HUDEP-2 (cell line): ENCODE data around the gene CSRP1.
"Not testable (repeated sequence)": the region's sequence is repeated elsewhere in the genome, so short reads cannot be mapped to it uniquely, and the experiment has no call there.

Experiments
- DNase-seq, 76 experiments: peaks; one replicate each; lab custom pipeline; 2025; ENCODE audit not compliant: unreplicated experiment in 76 of 76; lab: John Stamatoyannopoulos, UW

CSRP1 gene

DNA sequence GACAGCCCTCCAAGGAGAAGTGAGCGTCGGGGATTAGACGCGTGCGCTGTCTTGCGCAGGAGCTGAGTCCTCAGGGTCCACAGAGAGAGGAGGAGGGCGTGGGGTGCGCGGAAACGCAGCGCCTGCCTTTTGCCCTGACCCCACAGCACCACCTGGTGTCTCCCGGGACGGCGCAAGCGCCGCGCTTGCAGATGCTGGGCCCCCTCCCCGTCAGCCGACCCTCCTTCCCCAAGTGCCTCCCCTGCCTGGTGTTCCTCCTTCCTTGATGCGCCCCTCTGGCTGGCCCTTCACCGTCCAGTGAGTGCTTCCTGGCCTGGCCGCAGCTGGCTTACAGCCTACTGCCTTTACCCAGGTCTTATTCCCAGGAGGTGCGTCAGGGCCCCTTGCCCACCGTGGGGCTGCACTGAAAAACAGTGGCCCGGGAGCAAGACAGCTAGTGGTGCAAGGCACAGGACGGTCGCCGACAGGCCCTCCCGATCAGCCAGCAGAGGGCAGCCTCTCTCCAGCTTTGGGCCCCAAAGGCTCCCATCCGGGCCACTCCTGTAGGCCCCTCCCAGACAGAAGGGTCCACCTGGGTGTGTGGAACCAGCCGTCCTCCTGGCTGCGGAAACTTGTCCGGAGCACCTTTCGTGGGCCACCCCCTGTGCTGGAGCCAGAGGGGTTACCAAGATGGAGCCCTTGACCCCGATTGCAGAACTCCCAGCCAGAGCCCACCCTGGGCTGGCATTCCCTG is 25.0 kb downstream of the CSRP1 start:
- peak in 70 of 76 experiments; percentile 6 to 85 (median 61) for DNase-seq

DNA sequence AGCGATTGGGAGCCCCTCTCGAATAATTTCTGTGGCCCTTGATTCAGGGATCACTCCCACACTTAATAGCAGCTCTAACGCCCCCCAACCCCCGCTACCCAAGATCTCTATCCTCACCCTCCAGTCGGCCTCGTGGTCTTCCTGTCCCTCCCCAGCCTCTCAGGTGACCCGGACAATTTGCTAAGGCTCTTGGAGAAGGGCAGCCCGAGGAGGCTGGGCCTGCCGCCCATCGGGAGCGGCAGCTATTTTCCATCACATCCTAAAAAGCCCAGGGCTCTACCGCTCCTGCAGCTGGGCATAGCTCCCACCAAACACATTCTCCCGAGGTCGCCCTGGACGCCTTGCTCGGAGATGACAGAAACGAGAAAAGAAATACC is 25.9 kb downstream of the CSRP1 start:
- no peak for DNase-seq

DNA sequence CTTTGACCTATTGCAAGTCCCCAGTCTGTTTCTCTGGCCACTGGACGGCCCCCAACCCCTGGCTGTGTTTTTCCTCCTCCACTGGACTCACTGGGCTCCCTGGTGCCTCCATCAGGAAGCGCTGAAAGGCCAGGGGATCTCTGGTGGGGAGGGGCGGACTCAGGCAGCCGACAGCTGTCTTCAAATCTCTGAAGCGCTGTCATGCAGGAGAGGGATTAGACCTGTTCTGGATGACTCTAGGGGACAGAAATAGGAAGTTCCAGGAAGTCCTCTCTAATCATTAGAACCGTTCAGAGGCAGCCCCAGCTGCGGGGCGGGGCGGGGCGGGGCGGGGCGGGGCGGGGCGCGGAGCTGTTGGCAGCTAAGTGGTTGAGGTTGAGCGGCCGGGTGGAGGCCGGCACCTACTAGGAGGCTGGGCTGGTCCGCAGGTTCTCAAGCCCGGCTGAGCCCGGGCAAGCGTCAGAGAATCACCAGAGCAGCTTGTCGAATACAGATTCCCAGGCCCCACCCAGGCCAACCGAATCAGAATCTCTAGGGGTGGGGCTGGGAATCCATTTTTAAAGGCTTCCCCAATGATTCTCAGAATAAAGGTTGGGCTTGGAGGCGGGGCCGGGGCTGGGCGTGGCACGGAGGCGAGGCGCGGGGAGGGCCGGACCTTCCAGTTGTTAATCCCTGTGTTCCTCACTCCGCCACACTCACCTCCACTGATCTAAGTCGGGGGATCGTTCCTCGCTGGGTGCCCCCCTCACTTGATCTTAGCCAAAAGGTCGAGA is 26.5 kb downstream of the CSRP1 start:
- DNase-seq: peak in 75 of 76 experiments; percentile 19 to 93 (median 73)

DNA sequence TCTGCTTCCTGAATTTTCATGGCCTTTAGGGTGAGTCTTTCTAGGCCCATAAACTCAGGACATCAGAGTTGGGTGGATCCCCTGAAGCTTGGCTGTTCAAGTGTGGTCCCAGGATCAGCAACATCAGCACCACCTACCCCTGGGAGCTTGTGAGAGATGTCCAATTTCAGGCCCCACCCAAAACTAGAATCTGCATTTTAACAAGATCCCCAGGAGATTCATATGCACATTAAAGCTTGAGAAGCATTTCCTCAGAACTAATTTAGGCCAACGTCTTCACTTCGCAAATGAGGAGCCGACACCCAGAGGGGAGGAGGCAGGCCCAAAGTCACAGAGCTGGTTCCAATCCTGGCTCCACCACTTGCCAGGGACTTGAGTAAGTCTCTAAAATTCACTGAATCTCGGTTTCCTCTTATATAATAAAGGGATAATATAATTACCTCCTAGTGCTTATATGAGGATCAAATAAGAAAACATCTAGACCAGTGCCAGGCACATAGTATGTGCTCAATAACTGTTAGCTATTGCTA is 27.7 kb downstream of the CSRP1 start:
- DNase-seq: no peak

DNA sequence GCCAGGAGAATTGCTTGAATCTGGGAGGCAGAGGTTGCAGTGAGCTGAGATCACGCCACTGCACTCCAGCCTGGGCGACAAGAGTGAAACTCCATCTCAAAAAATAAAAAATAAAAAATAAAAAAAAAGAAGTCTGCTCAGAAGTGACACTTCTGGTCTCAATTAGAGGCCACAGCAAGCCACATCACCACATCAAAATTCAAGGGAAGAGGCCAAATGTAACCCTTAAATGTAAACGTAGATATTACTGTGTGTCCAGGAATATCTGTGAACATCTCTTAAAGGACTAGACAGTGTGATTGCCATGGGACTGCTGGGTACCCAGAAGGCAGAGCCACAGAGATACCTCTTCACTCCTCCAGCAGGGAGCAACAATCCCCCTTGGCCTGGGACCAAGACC is 28.3 kb downstream of the CSRP1 start:
- DNase-seq: not testable (repeated sequence)

DNA sequence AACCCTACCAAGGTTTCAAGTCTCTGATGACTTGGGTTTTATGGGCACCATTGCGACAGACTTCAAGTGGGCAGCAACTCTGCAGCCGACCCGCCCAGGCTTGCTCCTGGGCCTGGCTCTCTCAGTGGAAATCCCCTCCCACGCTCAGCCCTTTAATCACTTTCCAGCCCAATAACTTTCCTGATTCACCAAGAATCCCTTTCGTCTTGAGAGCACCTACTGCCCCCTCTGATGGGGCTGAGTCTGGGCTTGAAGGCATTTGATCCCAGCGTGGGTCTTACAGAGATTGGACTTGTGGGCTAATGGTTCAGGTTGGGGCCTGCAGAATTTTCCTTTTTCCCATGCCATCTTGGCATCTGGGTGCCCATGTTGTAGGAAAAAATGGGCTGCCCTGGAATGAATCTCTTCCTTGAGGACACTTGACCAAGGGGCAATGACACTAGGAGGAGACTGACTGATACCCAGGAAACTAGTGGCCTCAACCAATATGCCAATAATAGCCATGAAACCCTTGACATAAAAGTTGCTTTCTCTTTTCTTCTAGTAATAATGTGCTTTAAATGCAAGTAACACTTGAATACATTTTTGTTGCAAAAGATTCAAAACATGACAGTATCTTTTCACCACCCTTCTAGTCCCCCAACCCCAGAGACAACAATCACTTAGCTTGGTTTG is 30.1 kb downstream of the CSRP1 start:
- no peak for DNase-seq

DNA sequence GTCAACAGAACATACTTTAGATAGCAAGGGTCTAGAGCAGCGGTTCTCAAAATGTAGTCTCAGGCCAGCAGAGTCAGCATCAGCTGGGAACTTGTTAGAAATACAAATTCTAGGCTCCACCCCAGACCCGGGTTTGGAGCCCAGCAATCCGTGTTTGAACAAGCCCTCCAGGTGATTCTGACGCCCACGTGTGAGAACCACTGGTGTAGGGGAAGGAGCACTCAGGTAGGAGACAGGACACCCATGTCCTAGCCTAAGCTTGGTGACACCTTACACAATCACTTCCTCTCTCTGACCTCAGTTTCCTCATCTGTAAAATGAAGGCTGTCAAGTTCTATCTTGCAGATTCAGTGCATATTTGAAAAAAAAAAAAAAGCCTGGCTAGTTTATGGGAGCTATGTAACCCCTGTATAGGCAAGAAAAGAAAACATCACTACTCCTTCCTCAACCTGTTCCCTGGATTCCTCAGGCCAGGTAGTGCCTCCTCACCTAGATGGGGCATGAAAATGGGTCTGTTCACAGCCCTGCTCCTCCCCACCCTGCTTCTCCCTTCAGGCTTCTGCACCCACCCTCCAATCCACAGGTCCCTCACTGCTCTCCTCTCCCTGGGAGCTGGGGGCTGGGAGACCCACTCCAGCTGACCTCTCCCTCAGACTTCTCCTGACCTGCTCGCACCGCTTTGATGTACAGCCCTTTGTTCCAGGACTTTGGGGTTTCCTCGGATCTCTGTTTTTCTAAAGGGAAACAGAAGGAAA is 30.8 kb downstream of the CSRP1 start:
- DNase-seq: no peak

DNA sequence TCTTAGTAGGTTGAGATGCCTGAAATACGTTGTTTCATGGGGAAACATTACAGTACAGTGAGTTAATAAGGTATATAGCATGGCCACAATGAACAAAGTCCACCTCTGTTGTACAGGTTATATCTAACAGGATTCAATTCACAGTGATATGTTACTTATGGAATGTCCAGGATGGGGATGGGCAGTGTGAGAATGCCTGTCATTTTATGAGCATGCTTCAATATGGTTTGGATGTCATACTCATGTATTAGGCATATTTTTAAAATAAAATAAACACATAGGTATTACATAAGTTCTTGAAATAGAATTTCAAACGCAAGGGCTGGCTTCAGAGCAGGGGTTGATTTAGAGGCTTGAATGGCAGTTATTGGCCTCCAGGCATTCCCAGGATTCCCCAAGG is 31.8 kb downstream of the CSRP1 start:
- no peak for DNase-seq

DNA sequence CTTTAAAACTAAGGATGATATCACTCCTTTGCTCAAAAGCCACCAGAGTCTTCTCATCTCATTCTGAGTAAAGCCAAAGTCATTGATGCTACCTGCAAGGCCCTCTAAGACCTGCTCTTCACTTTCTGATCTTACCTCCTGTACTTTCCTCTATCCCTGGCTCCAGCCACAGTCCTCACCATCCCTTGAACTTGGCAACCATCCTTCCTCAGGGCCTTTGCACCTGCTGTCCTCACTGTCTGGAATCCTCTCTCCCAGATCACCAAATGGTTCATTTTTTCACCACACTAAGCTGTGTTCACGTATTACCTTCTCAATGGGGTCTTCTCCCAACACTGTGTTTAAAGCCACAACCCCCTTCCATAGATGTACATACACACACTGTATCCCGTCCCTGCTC is 33.6 kb downstream of the CSRP1 start:
- DNase-seq: no peak

DNA sequence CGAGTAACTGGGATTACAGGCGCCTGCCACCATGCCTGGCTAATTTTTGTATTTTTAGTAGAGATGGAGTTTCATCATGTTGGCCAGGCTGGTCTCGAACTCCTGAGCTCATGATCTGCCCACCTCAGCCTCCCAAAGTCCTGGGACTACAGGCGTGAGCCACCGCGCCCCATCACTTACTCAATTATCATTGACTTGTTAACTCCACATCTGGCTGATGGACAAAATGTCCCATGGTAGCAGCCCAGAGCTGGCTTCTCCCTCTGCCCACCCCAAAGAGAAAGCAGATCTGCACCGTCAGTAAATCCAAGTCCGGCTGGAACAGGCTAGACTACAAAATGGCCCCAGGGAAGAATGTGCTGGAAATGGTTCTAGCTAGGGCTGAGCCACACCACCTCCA is 34.6 kb downstream of the CSRP1 start:
- DNase-seq: not testable (repeated sequence)

DNA sequence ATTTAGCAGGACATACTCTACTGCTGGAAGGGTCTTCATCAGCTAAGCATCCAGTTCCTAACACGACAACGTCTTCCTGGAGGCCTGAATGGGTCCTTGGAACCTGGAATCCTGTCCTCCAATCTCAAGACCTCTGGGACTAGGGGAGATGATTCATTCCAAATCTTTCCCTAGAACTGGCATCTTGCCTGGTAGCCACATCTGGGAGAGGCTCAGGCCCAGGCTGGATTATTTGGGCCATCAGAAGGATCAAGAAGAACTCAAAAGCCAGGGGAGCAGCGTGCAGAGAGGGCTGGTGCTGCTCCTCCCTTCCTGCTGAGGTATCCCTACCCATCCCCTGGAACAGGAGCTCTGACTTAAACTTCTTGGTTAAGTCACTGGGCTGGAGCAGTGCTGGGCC is 35.2 kb downstream of the CSRP1 start:
- DNase-seq: no peak

DNA sequence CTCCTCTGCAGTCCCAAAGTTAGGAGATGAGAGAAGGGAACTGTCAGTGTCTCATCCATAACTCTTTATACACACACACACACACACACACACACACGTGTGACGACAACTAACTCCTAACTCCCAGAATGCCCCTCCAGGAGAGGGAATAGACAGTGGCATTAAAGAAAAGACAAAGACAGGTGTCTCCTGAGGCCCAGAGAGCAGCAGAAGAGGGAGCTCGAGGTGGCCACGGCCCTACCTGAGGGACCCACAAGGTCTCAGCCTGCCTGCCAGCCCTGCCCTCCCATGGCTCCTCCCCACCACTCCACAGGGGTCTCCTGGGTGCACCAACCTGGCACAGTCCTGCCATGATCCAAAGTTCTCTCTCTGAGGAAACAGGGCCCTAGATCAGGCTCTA is 36.3 kb downstream of the CSRP1 start:
- DNase-seq: no peak

DNA sequence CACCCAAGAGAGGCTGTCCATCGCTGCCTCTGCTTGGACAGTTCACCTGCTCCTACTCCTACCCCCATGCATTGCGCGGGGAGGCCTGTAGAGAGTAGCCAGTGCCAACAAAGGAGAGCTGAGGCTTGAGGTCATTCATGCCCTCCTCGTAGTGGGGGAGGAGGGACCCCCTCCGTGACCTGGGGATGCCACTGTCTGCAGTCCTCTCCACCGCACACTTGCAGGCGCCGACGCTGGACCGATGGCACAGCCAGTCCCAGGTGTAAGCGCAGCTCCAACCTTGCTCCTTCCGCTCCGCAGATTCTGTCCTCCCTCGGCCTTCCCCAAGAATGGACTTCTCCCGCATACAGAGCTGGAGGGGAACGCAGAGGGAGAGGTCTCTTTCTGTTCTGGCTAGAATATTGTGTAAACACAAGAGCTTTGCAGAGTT is 37.3 kb downstream of the CSRP1 start:
- DNase-seq: no peak

DNA sequence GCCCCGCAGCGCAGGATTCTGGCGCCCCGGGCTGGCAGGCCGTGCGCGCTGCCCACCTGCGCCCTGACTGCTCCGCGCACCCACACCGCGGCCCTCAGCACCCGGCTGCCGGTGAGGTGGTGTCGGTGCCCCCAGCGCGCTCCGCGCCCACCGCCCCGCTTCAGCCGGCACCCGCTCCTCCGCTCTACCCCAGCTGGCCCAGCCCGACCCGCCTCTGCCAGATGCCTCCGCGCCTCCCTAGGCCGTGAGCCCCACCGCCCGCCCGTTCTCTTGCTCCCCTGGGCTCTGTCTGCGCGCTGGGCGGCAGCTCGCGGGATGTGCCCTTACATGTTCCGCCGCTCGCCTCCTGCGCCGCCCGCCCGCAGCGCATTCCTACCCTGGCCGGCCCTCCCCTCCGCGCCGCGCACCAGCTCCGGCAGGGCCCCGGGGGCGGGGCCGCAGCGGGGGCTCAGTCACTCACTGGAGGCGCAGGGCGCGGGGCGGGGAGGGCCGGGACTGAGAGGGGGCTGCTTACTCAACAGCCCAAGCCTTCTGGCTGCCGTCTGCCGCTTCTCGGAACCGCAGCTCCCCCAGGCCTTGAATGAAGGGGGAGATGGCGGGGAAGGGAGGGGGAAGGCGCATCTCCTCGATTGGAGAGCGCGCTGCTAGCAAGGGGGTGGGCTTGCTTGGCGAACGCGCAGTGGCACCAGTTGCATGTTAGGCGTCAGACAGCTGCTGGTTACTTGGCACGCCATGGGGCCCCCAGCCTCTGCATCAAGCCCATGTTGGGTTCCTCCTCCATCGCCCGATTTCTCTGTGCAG is 37.9 kb downstream of the CSRP1 start, which contains the start of gene PHLDA3:
PHLDA3 (minus strand) TSS at position 345 of the 801 bp plus-strand sequence. CDS start 402 bp downstream, outside the sequence.
- DNase-seq: peak in 4 of 76 experiments; percentile 3 to 11 (median 8)

DNA sequence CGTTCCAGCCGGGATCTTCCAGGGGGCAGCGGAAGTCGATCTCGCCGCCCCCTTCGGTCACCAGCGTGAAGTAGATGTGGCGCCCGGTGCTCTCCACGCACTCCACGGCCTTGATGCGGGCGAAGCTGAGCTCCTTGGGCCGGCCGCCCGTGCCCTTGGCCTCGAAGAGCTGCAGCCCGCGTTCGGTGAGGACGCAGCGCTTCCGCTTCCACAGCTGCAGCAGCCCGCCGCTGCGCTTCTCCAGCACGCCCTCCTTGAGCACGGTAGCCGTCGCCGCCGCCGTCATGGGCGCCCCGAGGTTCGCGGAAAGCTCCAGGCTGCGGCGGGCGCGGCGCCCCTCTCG is 38.5 kb downstream of the CSRP1 start:
- DNase-seq: no peak

DNA sequence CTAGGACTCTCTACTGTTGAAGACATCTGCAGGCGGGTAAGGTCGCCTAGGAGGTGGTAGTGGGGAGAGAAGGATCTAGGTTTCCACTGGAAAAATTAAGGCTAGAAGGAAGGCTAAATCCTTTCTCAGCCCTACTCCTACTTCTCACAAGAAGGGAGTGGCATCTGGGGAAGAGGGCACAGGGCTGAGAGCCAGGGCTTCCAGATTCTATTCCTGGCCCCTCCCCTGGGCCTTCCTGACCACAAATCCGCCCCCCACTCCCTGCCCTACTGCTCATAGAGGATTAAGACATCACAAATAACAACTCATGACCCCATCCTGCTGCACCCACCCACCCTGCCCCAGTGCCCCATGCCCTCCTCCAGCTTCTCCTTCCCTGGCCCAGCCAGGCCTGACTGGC is 40.4 kb downstream of the CSRP1 start:
- DNase-seq: no peak

DNA sequence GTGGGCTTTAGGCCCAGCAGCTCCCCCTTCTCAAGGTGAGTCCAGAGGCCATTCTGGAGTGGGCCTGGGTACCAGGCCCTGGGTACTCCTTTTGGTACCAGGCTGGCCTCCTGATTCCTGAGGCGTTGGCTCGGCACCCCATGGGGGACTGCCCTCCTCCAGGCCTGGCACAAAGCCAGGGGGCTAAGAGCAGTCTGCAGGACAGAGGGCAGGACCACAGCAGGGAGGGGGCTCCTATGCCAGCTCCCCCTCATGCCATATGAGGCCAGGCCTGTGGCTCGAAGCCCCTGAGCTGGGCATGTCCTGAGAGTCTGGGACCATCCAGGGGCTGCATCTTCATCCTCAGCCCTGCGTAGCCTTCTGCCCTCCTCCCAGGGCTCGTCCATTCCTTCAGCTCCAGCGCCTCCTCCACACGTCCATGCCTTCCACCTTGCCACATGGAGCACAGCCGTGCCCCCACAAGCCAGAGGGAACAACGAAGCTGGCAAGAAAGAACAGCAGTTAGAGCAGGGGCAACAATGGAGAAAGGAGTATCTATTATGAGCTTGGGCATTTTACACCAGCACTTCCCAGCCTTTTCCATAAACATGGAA is 41.1 kb downstream of the CSRP1 start:
- DNase-seq: no peak

DNA sequence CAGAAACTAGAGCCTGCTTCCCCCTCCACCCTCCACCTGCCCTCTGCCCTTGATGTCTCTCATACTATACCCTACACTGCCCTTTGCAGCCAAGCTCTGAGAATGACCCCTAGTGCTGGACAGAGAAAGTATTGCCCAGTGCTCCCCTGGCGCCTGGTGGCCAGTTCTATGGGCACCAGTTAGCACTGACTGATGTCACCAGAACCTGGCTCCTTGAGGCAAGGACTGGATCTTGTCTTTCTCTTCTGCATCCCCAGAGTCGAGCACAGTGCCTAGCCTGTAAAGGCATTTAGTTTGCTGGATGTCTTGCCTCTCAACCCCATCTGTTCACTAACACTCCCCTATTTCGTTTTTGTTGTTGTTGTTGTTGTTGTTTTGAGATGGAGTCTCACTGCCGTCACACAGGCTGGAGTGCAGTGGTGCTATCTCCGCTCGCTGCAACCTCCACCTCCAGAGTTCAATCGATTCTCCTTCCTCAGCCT is 43.8 kb downstream of the CSRP1 start:
- DNase-seq: peak in 2 of 76 experiments; percentile 2 to 6
